IMR-90 (cell line): Measurements from ENCODE around the gene AQP12B. TPM values are rescaled to one million over a fixed set of nuclear protein-coding genes. Genes with fewer than 3 reads are reported as not detected.

ENCODE experiments used
- ATAC-seq: fragments of 200-7000 bp; cut with Tn5 transposase; 2 replicates; pipeline ENCODE4 v1.9.1; 2020; ENCODE audit warnings: low read depth, mild to moderate bottlenecking, moderate library complexity
- BruUV-seq: library from RNA; stranded (reverse); fragments of 400-500 nt; replicated peaks from 2 replicates; lab custom pipeline; 2021; lab: Mats Ljungman, UMichigan
- CTCF ChIA-PET: fragments of 300-600 bp; formaldehyde crosslinking; extraction: SDS; loops from one replicate; lab custom pipeline; 2021; ENCODE audit warnings: antibody characterized with exemption; lab: Yijun Ruan, JAX
- POLR2A ChIA-PET: fragments of 300-600 bp; sonication (Branson Sonifier 250); formaldehyde crosslinking; loops from one replicate; lab custom pipeline; 2022; ENCODE audit warnings: antibody characterized with exemption; ENCODE audit not compliant: unreplicated experiment; lab: Charles Lee
- DNase-seq: peaks from one replicate; pipeline ENCODE4 v3.0.0; 2013
- H2AFZ ChIP-seq: replicated peaks from 2 replicates; pipeline ENCODE3; 2013; ENCODE audit warnings: low read length, mild to moderate bottlenecking; ENCODE audit not compliant: poor library complexity
- H2AK5ac ChIP-seq: 2 replicates; pipeline ENCODE4 v1.6.1; 2013; ENCODE audit warnings: low read depth, low read length, inconsistent platforms
- H2AK9ac ChIP-seq: replicated peaks from 2 replicates; pipeline ENCODE3; 2013; ENCODE audit warnings: mild to moderate bottlenecking, low read depth, low read length, moderate library complexity; ENCODE audit not compliant: poor library complexity
- H2BK120ac ChIP-seq: 2 replicates; pipeline ENCODE4 v1.6.1; 2013; ENCODE audit warnings: low read depth, low read length, inconsistent platforms
- H2BK15ac ChIP-seq: 3 replicates; pipeline ENCODE4 v1.6.1; 2013; ENCODE audit warnings: low read depth, low read length, inconsistent platforms
- H2BK20ac ChIP-seq: 2 replicates; pipeline ENCODE4 v1.6.1; 2013; ENCODE audit warnings: low read depth, mild to moderate bottlenecking, inconsistent platforms, low read length, moderate library complexity
- H2BK5ac ChIP-seq: 2 replicates; pipeline ENCODE4 v1.6.1; 2013; ENCODE audit warnings: mild to moderate bottlenecking, low read depth, low read length, inconsistent platforms; ENCODE audit not compliant: poor library complexity, severe bottlenecking
- H3K14ac ChIP-seq: replicated peaks from 2 replicates; pipeline ENCODE4 v1.6.1; 2013; ENCODE audit warnings: low read depth, low read length, inconsistent platforms
- H3K18ac ChIP-seq: 2 replicates; pipeline ENCODE4 v1.6.1; 2013; ENCODE audit warnings: low read depth, low read length, control low read depth
- H3K23ac ChIP-seq: 2 replicates; pipeline ENCODE4 v1.6.1; 2013; ENCODE audit warnings: low read depth, low read length, inconsistent platforms
- H3K27ac ChIP-seq: 2 replicates; pipeline ENCODE4 v1.5.1; 2013; ENCODE audit warnings: mild to moderate bottlenecking, control low read depth, low read length; ENCODE audit not compliant: insufficient read depth
- H3K27me3 ChIP-seq: 2 replicates; pipeline ENCODE4 v1.6.1; 2013; ENCODE audit warnings: low read length; ENCODE audit not compliant: control insufficient read depth, insufficient read depth
- H3K36me3 ChIP-seq: 2 replicates; pipeline ENCODE4 v1.6.1; 2013; ENCODE audit warnings: low read length, mixed read lengths; ENCODE audit not compliant: control insufficient read depth, insufficient read depth
- H3K4ac ChIP-seq: 2 replicates; pipeline ENCODE4 v1.6.1; 2013; ENCODE audit warnings: low read depth, low read length, inconsistent platforms
- H3K4me1 ChIP-seq: 2 replicates; pipeline ENCODE4 v1.6.1; 2013; ENCODE audit warnings: low read length, mixed read lengths; ENCODE audit not compliant: control insufficient read depth, insufficient read depth
- H3K4me2 ChIP-seq: 2 replicates; pipeline ENCODE4 v1.6.1; 2013; ENCODE audit warnings: low read depth, mild to moderate bottlenecking, control low read depth, low read length, moderate library complexity
- H3K4me3 ChIP-seq: 2 replicates; pipeline ENCODE4 v1.5.1; 2013; ENCODE audit warnings: low read depth, mild to moderate bottlenecking, control low read depth, low read length, moderate library complexity; ENCODE audit not compliant: insufficient read depth
- H3K56ac ChIP-seq: 2 replicates; pipeline ENCODE4 v1.6.1; 2013; ENCODE audit warnings: low read length, inconsistent platforms; ENCODE audit not compliant: insufficient read depth; ENCODE audit errors: extremely low read depth
- H3K79me1 ChIP-seq, 2 experiments: 2 replicates each; pipeline ENCODE4 v1.6.1; 2013; ENCODE audit warnings: low read length in 2 of 2, inconsistent platforms in 1 of 2, low read depth in 1 of 2
- H3K9ac ChIP-seq: 2 replicates; pipeline ENCODE4 v1.6.1; 2013; ENCODE audit warnings: low read depth, low read length, control low read depth
- H3K9me1 ChIP-seq: 2 replicates; pipeline ENCODE4 v1.6.1; 2013; ENCODE audit warnings: low read length, inconsistent platforms; ENCODE audit not compliant: insufficient read depth
- H3K9me3 ChIP-seq: 2 replicates; pipeline ENCODE4 v1.6.1; 2013; ENCODE audit warnings: low read length; ENCODE audit not compliant: control insufficient read depth, insufficient read depth
- H4K20me1 ChIP-seq: 2 replicates; pipeline ENCODE4 v1.6.1; 2013; ENCODE audit warnings: low read length, inconsistent platforms; ENCODE audit not compliant: insufficient read depth
- H4K5ac ChIP-seq: 2 replicates; pipeline ENCODE4 v1.6.1; 2013; ENCODE audit warnings: mild to moderate bottlenecking, low read depth, low read length, control low read depth
- H4K8ac ChIP-seq, 2 experiments: 2 replicates each; pipeline ENCODE4 v1.6.1; 2013; ENCODE audit warnings: low read depth in 2 of 2, low read length in 2 of 2, control low read depth in 1 of 2, inconsistent platforms in 1 of 2
- H4K91ac ChIP-seq: 2 replicates; pipeline ENCODE4 v1.6.1; 2013; ENCODE audit warnings: low read depth, low read length, inconsistent platforms; ENCODE audit not compliant: insufficient read depth
- BHLHE40 ChIP-seq: fragments of 150-350 bp; IDR thresholded peaks from 2 replicates; pipeline ENCODE4 v1.6.1; 2016; ENCODE audit warnings: mild to moderate bottlenecking, low read depth, low read length
- CEBPB ChIP-seq: IDR thresholded peaks from 2 replicates; pipeline ENCODE4 v1.6.1; 2012; ENCODE audit warnings: low read depth, low read length, improper control_type of control experiment
- CHD1 ChIP-seq: IDR thresholded peaks from 2 replicates; pipeline ENCODE4 v1.6.1; 2012; ENCODE audit warnings: low read depth, low read length, improper control_type of control experiment
- MAFK ChIP-seq: IDR thresholded peaks from 2 replicates; pipeline ENCODE4 v1.6.1; 2012; ENCODE audit warnings: low read depth, low read length, improper control_type of control experiment
- MAZ ChIP-seq: IDR thresholded peaks from 2 replicates; pipeline ENCODE4 v1.6.1; 2012; ENCODE audit warnings: low read depth, mild to moderate bottlenecking, low read length, improper control_type of control experiment, moderate library complexity, borderline replicate concordance
- MXI1 ChIP-seq: IDR thresholded peaks from 2 replicates; pipeline ENCODE4 v1.6.1; 2012; ENCODE audit warnings: low read depth, mild to moderate bottlenecking, low read length, moderate library complexity, borderline replicate concordance
- NFE2L2 ChIP-seq: fragments of 150-350 bp; IDR thresholded peaks from 2 replicates; pipeline ENCODE4 v1.6.1; 2016; ENCODE audit warnings: low read depth, mild to moderate bottlenecking, low read length
- POLR2A ChIP-seq: IDR thresholded peaks from 2 replicates; pipeline ENCODE4 v1.6.1; 2012; ENCODE audit warnings: mild to moderate bottlenecking, low read depth, low read length
- RAD21 ChIP-seq: IDR thresholded peaks from 2 replicates; pipeline ENCODE4 v1.6.1; 2012; ENCODE audit warnings: low read length, improper control_type of control experiment
- RFX5 ChIP-seq: IDR thresholded peaks from 2 replicates; pipeline ENCODE4 v1.8.0; 2012; ENCODE audit warnings: low read depth, mild to moderate bottlenecking, low read length, moderate library complexity
- SMC3 ChIP-seq: fragments of 150-350 bp; IDR thresholded peaks from 2 replicates; pipeline ENCODE4 v1.6.1; 2016; ENCODE audit warnings: low read depth, mild to moderate bottlenecking, antibody characterized with exemption, low read length, moderate library complexity
- WGBS, 2 experiments: methylation state at CpG; one replicate each; pipeline versions ENCODE4 v1.1.5 to v1.1.7; 2013; ENCODE audit warnings: missing lambda C conversion rate in 2 of 2; ENCODE audit not compliant: insufficient read length in 1 of 2; ENCODE audit errors: extremely low coverage in 2 of 2; 5-methylcytosine and 5-hydroxymethylcytosine counted together
- dilution Hi-C: fragments of 300-500 bp; cut with HindIII; formaldehyde crosslinking; loops from one replicate; pipeline ENCODE4 v1.14.3; 2018; ENCODE audit warnings: low sequenced_read_pairs; ENCODE audit not compliant: unreplicated experiment
- in situ Hi-C: fragments of 300-500 bp; cut with MboI; formaldehyde crosslinking; loops from 3 replicates; pipeline ENCODE4 v1.14.3; 2019; ENCODE audit warnings: low sequenced_read_pairs, inconsistent platforms, mixed read lengths
- intact Hi-C: fragments of 100-400 bp; cut with micrococcal nuclease; formaldehyde crosslinking; loops from 2 replicates; pipeline ENCODE4 v1.10.0; 2022
- polyA plus RNA-seq, 3 experiments: library from polyadenylated mRNA; depleted of rRNA; stranded (reverse); fragments of >200 nt; gene quantifications; 2 replicates each; pipeline ENCODE4 v1.2.3, GENCODE V29; 2012; ENCODE audit warnings: low replicate concordance in 1 of 3
- total RNA-seq: library from RNA; depleted of rRNA; stranded (reverse); fragments of >200 nt; gene quantifications from 2 replicates; pipeline ENCODE4 v1.2.3, GENCODE V29; 2012
- TF ChIP-seq, protein P1 (sequence below): conservative IDR thresholded peaks from 2 replicates; pipeline ENCODE4 v1.5.1; 2012; ENCODE audit warnings: mild to moderate bottlenecking, low read depth, low read length, improper control_type of control experiment

The AQP12B gene
- total and polyA plus RNA-seq, 2 of the 4 experiments (the other 2 are of a cell fraction) = not detected

DNA sequence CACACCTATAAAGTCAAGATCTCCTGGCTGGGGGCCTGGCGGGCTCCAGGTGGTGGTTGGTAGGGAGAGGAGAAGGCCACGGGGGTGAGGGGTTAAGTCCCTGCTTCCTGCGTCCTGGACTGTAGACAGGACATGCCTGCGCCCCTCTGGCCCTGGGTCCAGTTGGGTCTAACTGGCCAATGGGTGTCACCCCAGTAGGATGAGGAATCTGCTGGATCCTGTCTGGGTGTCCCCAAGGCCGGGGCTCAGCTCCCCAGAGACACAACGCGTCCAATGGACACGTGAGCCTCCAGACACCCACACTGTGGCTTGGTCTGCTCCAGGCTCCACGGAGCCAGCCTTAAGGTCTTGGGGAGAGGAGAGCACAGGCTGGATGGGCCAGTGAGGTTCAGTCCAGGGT is 28.6 kb upstream of the AQP12B start:
- in situ Hi-C loops = no loop called here
- TF ChIP-seq CHD1 (no peak), MXI1 (no peak), SMC3 (no peak), RFX5 (no peak), MAZ (no peak), NFE2L2 (no peak), MAFK (no peak), RAD21 (no peak), POLR2A (no peak), BHLHE40 (no peak), CEBPB (no peak)
- TF ChIP-seq, protein P1, sequence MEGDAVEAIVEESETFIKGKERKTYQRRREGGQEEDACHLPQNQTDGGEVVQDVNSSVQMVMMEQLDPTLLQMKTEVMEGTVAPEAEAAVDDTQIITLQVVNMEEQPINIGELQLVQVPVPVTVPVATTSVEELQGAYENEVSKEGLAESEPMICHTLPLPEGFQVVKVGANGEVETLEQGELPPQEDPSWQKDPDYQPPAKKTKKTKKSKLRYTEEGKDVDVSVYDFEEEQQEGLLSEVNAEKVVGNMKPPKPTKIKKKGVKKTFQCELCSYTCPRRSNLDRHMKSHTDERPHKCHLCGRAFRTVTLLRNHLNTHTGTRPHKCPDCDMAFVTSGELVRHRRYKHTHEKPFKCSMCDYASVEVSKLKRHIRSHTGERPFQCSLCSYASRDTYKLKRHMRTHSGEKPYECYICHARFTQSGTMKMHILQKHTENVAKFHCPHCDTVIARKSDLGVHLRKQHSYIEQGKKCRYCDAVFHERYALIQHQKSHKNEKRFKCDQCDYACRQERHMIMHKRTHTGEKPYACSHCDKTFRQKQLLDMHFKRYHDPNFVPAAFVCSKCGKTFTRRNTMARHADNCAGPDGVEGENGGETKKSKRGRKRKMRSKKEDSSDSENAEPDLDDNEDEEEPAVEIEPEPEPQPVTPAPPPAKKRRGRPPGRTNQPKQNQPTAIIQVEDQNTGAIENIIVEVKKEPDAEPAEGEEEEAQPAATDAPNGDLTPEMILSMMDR = no peak
- H4K8ac ChIP-seq = no peak overlapping the region
- no peaks in the 10 kb centered on the region for H3K36me3 ChIP-seq
- H2BK15ac ChIP-seq = no peak overlapping the region
- no peak overlapping the region for H3K27ac ChIP-seq
- H2AK5ac ChIP-seq = no peak overlapping the region
- no peak overlapping the region for H3K14ac ChIP-seq
- dilution Hi-C loops = no loop called here
- no peak overlapping the region for H3K4me2 ChIP-seq
- no peaks in the 10 kb centered on the region for H3K79me1 ChIP-seq
- H3K9me1 ChIP-seq = no peaks in the 10 kb centered on the region
- no peak overlapping the region for H2BK5ac ChIP-seq
- ATAC-seq = no peak
- POLR2A ChIA-PET = no interaction called here
- H2AK9ac ChIP-seq = no peak overlapping the region
- H3K4me3 ChIP-seq = no peak overlapping the region
- CTCF ChIA-PET = no interaction called here
- peaks cover 51% of the 10 kb centered on the region for H3K27me3 ChIP-seq
- H2BK20ac ChIP-seq = no peak overlapping the region
- no peak overlapping the region for H3K56ac ChIP-seq
- no peak for DNase-seq
- H3K4ac ChIP-seq = no peak overlapping the region
- 47% methylated on average over 3 of the region's 9 CpGs; no CpG with 5 or more reads in 1 of the 2 experiments for WGBS, 2 experiments
- H2BK120ac ChIP-seq = no peak overlapping the region
- H3K4me1 ChIP-seq = no peaks in the 10 kb centered on the region
- no peak overlapping the region for H3K18ac ChIP-seq
- H3K9ac ChIP-seq = no peak overlapping the region
- BruUV-seq = no TSS peak
- no peak overlapping the region for H4K91ac ChIP-seq
- no peaks in the 10 kb centered on the region for H3K9me3 ChIP-seq
- no peak overlapping the region for H2AFZ ChIP-seq
- intact Hi-C loops = no loop called here
- no peaks in the 10 kb centered on the region for H4K20me1 ChIP-seq
- H4K5ac ChIP-seq = no peak overlapping the region
- no peak overlapping the region for H3K23ac ChIP-seq
